ENCODE data around the gene IPO5.

The IPO5 gene

GRCh38 chr13:98048265-98048664 lies 94.8 kb downstream of the IPO5 start:
- no peak for DNase-seq
- Histone ChIP-seq H3K9ac (ENCODE audit: low read length) (no peak overlapping the region), H3K4me2 (ENCODE audit: low read length, poor library complexity, severe bottlenecking) (no peak overlapping the region), H3K79me1 (replicated peaks; ENCODE audit: low read length, poor library complexity, severe bottlenecking) (no peaks in the 10 kb centered on the region), H3K4ac (ENCODE audit: low read depth in 1 of 2, low read length in 2 of 2) (no peak overlapping the region), H2BK120ac (ENCODE audit: low read depth, low read length) (no peak overlapping the region), H3K36me3 (ENCODE audit: control insufficient read depth in 1 of 2, insufficient read depth in 2 of 2, low read depth in 1 of 2, low read length in 2 of 2) (no peaks in the 10 kb centered on the region), H2AK5ac (ENCODE audit: low read length, severe bottlenecking) (no peak overlapping the region), H3K27ac (ENCODE audit: low read length, poor library complexity, severe bottlenecking) (no peak overlapping the region), H2BK12ac (ENCODE audit: low read length in 2 of 2) (peak overlapping the region in 1 of 2 experiments; percentile 43), H3K4me3 (ENCODE audit: insufficient read depth in 1 of 2, low read depth in 1 of 2, low read length in 2 of 2) (no peak overlapping the region), H3K14ac (ENCODE audit: low read length in 2 of 2) (no peak overlapping the region), H2AFZ (ENCODE audit: low read depth, low read length) (no peak overlapping the region), H4K91ac (ENCODE audit: low read length) (no peak overlapping the region), H3K9me3 (ENCODE audit: control insufficient read depth, low read length) (no peaks in the 10 kb centered on the region), H4K8ac (ENCODE audit: low read length) (no peak overlapping the region), H3K18ac (ENCODE audit: low read depth in 1 of 2, low read length in 2 of 2) (no peak overlapping the region), H2BK5ac (ENCODE audit: low read depth, low read length, poor library complexity, severe bottlenecking) (no peak overlapping the region), H3K4me1 (ENCODE audit: control insufficient read depth, insufficient read depth, low read depth, low read length) (peaks cover 4% of the 10 kb centered on the region), H3K27me3 (ENCODE audit: control insufficient read depth in 1 of 2, insufficient read depth in 1 of 2, low read length in 2 of 2) (no peaks in the 10 kb centered on the region), H2BK15ac (ENCODE audit: low read depth, poor library complexity, severe bottlenecking) (no peak overlapping the region), H3K23ac (ENCODE audit: low read length in 2 of 2) (no peak overlapping the region)
- WGBS, result 84% methylated on average over 9 of the region's 9 CpGs

DNA sequence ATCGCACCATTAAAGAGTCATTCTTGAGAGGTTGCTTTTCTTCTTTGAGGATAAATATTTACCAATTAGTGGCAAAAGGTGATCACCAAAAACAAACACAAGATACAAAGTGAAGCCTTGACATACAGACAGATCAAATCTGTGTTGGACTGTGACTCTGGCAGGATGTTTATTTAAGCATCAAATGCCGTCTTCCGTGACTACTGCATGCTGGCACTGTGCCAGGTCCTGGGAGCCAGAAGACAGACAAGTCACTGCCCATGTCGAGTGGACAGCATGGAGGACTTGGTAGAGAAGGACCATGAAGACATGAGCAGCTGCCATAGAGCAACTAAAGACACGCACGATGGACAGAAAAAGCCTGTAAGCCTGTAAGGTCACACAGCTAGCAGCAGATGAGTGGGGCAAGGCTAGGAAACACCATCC lies 96.6 kb downstream of the IPO5 start:
- Histone ChIP-seq H3K79me1 (replicated peaks; ENCODE audit: low read length, poor library complexity, severe bottlenecking) (no peaks in the 10 kb centered on the region), H4K91ac (ENCODE audit: low read length) (peak overlapping the region; percentile 44), H3K4me1 (ENCODE audit: control insufficient read depth, insufficient read depth, low read depth, low read length) (peaks cover 4% of the 10 kb centered on the region), H3K4me3 (ENCODE audit: insufficient read depth in 1 of 2, low read depth in 1 of 2, low read length in 2 of 2) (no peak overlapping the region), H3K18ac (ENCODE audit: low read depth in 1 of 2, low read length in 2 of 2) (peak overlapping the region; percentile 67 to 77), H2AFZ (ENCODE audit: low read depth, low read length) (no peak overlapping the region), H3K23ac (ENCODE audit: low read length in 2 of 2) (no peak overlapping the region), H2BK15ac (ENCODE audit: low read depth, poor library complexity, severe bottlenecking) (no peak overlapping the region), H4K8ac (ENCODE audit: low read length) (peak overlapping the region; percentile 8), H3K27me3 (ENCODE audit: control insufficient read depth in 1 of 2, insufficient read depth in 1 of 2, low read length in 2 of 2) (no peaks in the 10 kb centered on the region), H3K36me3 (ENCODE audit: control insufficient read depth in 1 of 2, insufficient read depth in 2 of 2, low read depth in 1 of 2, low read length in 2 of 2) (no peaks in the 10 kb centered on the region), H3K27ac (ENCODE audit: low read length, poor library complexity, severe bottlenecking) (no peak overlapping the region), H3K4ac (ENCODE audit: low read depth in 1 of 2, low read length in 2 of 2) (peak overlapping the region in 1 of 2 experiments; percentile 39), H3K9me3 (ENCODE audit: control insufficient read depth, low read length) (peaks cover 5% of the 10 kb centered on the region), H3K9ac (ENCODE audit: low read length) (no peak overlapping the region), H2BK12ac (ENCODE audit: low read length in 2 of 2) (peak overlapping the region; percentile 9 to 45), H3K14ac (ENCODE audit: low read length in 2 of 2) (peak overlapping the region in 1 of 2 experiments; percentile 21), H3K4me2 (ENCODE audit: low read length, poor library complexity, severe bottlenecking) (no peak overlapping the region), H2BK5ac (ENCODE audit: low read depth, low read length, poor library complexity, severe bottlenecking) (no peak overlapping the region), H2AK5ac (ENCODE audit: low read length, severe bottlenecking) (no peak overlapping the region), H2BK120ac (ENCODE audit: low read depth, low read length) (no peak overlapping the region)
- peak; percentile 78 for DNase-seq
- WGBS, result 38% methylated on average over 5 of the region's 6 CpGs

DNA sequence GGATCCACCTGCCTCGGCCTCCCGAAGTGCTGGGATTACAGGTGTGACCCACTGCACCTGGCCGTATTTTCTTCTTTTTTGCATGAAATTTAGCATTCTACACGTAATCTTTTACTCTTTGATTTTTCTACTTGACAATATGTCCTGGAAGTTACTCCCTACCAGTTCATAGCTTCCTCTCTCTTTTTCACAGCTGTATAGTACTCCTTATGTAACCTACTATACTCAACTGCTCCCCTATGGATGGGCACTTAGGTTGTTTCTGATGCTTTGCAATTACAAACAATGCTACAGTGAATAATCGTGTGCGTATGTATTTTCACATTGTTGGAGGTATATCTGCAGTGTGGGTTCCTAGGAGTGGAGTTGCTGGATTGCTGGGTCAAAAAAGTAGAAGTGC lies 98.9 kb downstream of the IPO5 start:
- WGBS, result 97% methylated on average over 6 of the region's 6 CpGs

DNA sequence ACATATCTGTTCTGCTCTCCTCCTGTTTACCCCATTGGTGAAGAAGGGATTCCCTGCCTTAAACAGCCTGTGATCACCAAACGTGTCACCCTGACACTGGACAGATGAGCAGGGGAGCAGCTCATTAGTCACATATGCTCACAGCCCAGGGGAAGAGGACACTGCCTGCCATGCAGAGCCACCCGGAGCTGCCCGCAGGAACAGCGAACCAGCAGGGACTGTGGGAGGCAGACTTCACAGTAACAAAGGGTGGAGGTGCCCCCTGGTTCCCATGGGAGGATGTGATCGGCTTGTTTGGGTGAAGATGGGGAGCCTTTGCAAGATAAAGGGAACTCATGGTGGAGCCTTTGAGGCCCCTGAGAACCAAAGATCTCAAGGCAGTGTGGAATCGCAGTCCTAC lies 100.8 kb downstream of the IPO5 start:
- Histone ChIP-seq H3K4me3 (ENCODE audit: insufficient read depth in 1 of 2, low read depth in 1 of 2, low read length in 2 of 2) (no peak overlapping the region), H2BK15ac (ENCODE audit: low read depth, poor library complexity, severe bottlenecking) (no peak overlapping the region), H3K27me3 (ENCODE audit: control insufficient read depth in 1 of 2, insufficient read depth in 1 of 2, low read length in 2 of 2) (peaks cover 0 to 3% of the 10 kb centered on the region in 2 experiments), H2AFZ (ENCODE audit: low read depth, low read length) (no peak overlapping the region), H4K8ac (ENCODE audit: low read length) (no peak overlapping the region), H3K27ac (ENCODE audit: low read length, poor library complexity, severe bottlenecking) (no peak overlapping the region), H3K4ac (ENCODE audit: low read depth in 1 of 2, low read length in 2 of 2) (no peak overlapping the region), H2BK12ac (ENCODE audit: low read length in 2 of 2) (peak overlapping the region in 1 of 2 experiments; percentile 2), H2AK5ac (ENCODE audit: low read length, severe bottlenecking) (no peak overlapping the region), H3K18ac (ENCODE audit: low read depth in 1 of 2, low read length in 2 of 2) (peak overlapping the region in 1 of 2 experiments; percentile 37), H3K36me3 (ENCODE audit: control insufficient read depth in 1 of 2, insufficient read depth in 2 of 2, low read depth in 1 of 2, low read length in 2 of 2) (no peaks in the 10 kb centered on the region), H3K23ac (ENCODE audit: low read length in 2 of 2) (no peak overlapping the region), H2BK5ac (ENCODE audit: low read depth, low read length, poor library complexity, severe bottlenecking) (no peak overlapping the region), H3K4me2 (ENCODE audit: low read length, poor library complexity, severe bottlenecking) (no peak overlapping the region), H3K9me3 (ENCODE audit: control insufficient read depth, low read length) (peaks cover 5% of the 10 kb centered on the region), H3K14ac (ENCODE audit: low read length in 2 of 2) (no peak overlapping the region), H4K91ac (ENCODE audit: low read length) (no peak overlapping the region), H2BK120ac (ENCODE audit: low read depth, low read length) (no peak overlapping the region), H3K79me1 (replicated peaks; ENCODE audit: low read length, poor library complexity, severe bottlenecking) (no peaks in the 10 kb centered on the region), H3K9ac (ENCODE audit: low read length) (no peak overlapping the region), H3K4me1 (ENCODE audit: control insufficient read depth, insufficient read depth, low read depth, low read length) (peaks cover 4% of the 10 kb centered on the region)
- WGBS, result 76% methylated on average over 6 of the region's 6 CpGs
- DNase-seq, result no peak

More for the DNA sequence above, 98.9 kb downstream of the IPO5 start:
- Histone ChIP-seq H3K9me3 (ENCODE audit: control insufficient read depth, low read length) (peaks cover 5% of the 10 kb centered on the region), H3K4me2 (ENCODE audit: low read length, poor library complexity, severe bottlenecking) (no peak overlapping the region), H3K4me1 (ENCODE audit: control insufficient read depth, insufficient read depth, low read depth, low read length) (peaks cover 4% of the 10 kb centered on the region), H2BK15ac (ENCODE audit: low read depth, poor library complexity, severe bottlenecking) (no peak overlapping the region), H2BK120ac (ENCODE audit: low read depth, low read length) (no peak overlapping the region), H2AFZ (ENCODE audit: low read depth, low read length) (no peak overlapping the region), H3K27ac (ENCODE audit: low read length, poor library complexity, severe bottlenecking) (no peak overlapping the region), H3K4ac (ENCODE audit: low read depth in 1 of 2, low read length in 2 of 2) (no peak overlapping the region), H3K4me3 (ENCODE audit: insufficient read depth in 1 of 2, low read depth in 1 of 2, low read length in 2 of 2) (no peak overlapping the region), H3K18ac (ENCODE audit: low read depth in 1 of 2, low read length in 2 of 2) (no peak overlapping the region), H3K36me3 (ENCODE audit: control insufficient read depth in 1 of 2, insufficient read depth in 2 of 2, low read depth in 1 of 2, low read length in 2 of 2) (no peaks in the 10 kb centered on the region), H2AK5ac (ENCODE audit: low read length, severe bottlenecking) (no peak overlapping the region), H4K8ac (ENCODE audit: low read length) (no peak overlapping the region), H4K91ac (ENCODE audit: low read length) (no peak overlapping the region), H3K14ac (ENCODE audit: low read length in 2 of 2) (no peak overlapping the region), H3K27me3 (ENCODE audit: control insufficient read depth in 1 of 2, insufficient read depth in 1 of 2, low read length in 2 of 2) (peaks cover 0 to 3% of the 10 kb centered on the region in 2 experiments), H3K23ac (ENCODE audit: low read length in 2 of 2) (no peak overlapping the region), H2BK12ac (ENCODE audit: low read length in 2 of 2) (no peak overlapping the region), H3K79me1 (replicated peaks; ENCODE audit: low read length, poor library complexity, severe bottlenecking) (no peaks in the 10 kb centered on the region), H2BK5ac (ENCODE audit: low read depth, low read length, poor library complexity, severe bottlenecking) (no peak overlapping the region), H3K9ac (ENCODE audit: low read length) (no peak overlapping the region)
- no peak for DNase-seq

Measured in mesenchymal stem cell (in vitro differentiated cells and primary cell).